ENCODE data around the gene COL26A1.
A peak's percentile ranks its signal among the peaks of the same experiment; 100 is the strongest.

COL26A1 gene

GRCh38 chr7:101536668-101537067 lies 174.0 kb downstream of the COL26A1 start:
- DNase-seq = no peak

GRCh38 chr7:101537205-101537604 lies 174.5 kb downstream of the COL26A1 start:
- no peak for DNase-seq

GRCh38 chr7:101537935-101538595 lies 175.4 kb downstream of the COL26A1 start:
- no peak for DNase-seq

- DNase-seq = peak; percentile 42
Measured at GRCh38 chr7:101538596-101539459, 176.2 kb downstream of the COL26A1 start.

- no peak for DNase-seq
Measured at GRCh38 chr7:101539784-101540183, 177.1 kb downstream of the COL26A1 start.

GRCh38 chr7:101542527-101543241 lies 180.0 kb downstream of the COL26A1 start:
- peak; percentile 74 for DNase-seq

DNA sequence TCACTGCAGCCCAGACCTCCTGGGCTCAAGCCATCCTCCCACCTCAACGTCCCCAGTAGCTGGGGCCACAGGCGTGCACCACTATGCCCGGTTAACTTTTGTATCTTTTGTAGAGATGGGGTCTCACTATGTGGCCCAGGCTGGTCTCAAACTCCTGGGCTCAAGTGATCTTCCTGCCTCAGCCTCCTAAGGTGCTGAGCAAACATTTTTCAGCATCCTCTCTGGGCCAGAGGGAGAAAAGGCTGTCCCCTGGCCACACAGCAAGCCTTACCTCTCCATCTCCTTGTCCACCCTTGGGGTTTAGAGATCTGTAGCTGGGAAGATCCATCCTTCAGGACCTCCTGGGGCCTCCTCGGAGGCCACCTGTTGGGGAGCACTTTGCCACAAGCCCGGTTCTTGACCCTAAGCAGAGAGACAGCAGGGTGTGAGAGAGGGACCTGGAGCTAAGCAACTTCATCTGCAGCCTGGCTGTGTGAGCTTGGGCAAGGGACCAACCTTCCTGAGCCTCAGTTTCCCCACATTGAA lies 180.6 kb downstream of the COL26A1 start:
- no peak for DNase-seq

DNA sequence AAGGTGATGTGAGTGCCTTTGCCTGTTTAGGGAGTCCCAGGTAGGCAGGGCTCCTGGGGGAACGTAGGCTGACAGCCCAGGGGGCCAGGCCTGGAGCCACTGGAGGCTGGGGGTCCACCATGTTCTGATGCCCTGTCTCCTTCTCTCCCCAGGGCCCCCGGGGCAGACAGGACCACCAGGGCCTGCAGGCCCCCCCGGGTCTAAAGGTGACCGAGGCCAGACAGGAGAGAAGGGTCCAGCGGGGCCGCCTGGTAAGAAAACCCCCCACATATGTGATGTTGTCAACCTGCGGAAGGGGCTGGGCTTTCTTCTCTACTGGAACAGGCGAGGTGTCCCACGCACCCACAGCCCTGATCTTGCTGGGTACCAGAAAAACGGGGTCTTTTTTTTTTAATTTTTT lies 181.2 kb downstream of the COL26A1 start:
- no peak for DNase-seq

DNA sequence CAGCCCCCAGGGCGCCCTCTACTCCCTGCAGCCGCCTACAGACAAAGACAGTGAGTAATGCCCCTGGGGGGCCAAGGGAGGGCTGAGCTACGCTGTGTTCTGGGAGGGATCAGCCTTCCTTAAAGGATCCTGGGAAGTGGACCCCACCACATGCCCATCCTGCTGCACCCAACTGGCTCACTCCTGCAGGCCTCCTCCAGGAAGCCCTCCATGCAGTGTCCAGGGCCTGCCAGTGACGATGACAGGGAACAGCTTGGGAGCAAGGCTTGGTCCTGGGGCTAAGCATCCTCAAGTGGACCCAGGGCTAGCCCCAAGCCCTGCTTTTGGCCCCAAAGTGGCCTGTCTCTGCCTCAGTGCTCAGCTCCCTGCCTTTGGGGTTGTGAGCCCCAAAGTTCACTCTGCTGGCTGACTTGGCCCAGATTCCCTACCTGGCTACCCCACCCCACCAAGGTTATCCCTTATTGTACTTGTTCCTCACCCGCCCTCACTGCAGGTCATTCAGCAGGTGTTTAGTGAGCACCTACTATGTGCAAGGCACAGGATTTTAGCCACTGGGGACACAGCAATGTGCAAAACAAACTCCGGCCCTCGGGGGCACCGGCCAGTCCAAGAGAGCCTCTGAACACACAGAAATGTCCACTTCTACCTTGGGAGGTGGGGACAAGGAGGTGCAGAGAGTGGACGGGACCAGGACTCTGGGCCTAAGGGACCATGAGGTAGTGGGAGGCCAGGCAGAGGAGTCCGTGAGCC lies 182.9 kb downstream of the COL26A1 start:
- DNase-seq = no peak

- DNase-seq = no peak
Measured at GRCh38 chr7:101546308-101546936, 183.7 kb downstream of the COL26A1 start.

DNA sequence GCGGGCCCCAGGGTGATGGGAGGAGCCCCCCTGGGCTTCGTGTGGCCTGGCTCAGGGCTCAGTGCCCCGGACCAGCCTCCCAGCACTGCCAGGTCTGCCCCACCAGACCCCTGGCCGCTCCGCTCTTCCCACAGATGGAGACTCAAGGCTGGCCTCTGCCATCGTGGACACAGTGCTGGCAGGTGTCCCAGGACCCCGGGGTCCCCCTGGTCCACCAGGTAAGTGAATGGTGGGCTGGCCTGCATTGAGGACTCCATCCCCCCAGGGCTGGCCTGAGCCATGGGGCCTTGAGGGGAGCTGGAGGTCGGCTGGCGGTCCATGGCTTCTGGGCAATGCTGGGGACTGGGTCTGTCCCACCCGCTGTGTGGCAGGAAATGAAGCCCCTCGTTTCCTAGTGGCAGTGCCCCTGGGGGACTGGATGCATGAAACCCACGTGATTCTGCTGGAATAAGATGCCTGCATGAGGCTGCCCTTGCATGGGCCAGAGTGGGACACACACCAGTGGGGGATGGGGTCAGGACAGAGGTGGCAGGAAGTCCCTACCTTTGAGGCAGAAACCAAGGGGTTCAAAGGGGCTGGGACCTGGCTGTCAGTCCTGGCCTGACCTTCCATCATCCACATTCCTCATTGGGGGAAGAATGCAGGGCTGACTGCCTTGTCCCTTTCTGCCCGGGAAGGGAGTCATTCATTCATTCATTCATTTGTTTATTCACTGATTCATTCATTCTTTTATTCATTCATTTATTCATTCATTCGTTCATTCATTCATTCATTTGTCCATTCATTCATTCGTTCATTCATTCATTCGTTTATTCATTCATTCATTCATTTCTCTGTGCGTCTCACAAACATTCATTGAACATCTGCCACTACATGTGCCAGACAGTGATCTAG lies 184.6 kb downstream of the COL26A1 start:
- no peak for DNase-seq

GRCh38 chr7:101547916-101548661 lies 185.4 kb downstream of the COL26A1 start:
- DNase-seq = no peak

DNA sequence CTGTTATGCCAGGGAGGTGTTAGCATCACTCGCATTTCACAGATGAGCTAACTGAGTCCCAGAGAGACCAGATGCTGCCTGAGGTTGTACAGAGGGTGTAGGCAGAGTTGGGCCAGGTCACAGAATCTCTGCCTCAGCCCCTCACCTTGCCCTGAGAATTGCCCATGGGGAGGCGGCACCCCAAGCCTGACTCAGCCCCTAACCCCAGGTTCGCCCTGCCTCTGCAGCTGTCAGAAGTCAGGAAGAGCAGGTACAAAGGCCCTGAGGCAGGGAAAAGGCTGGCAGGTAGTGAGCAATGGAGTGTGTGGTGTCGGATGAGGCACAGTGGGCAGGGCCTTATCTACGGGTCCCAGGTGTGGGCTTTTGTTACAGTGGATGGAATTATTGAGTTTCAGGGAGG lies 187.1 kb downstream of the COL26A1 start:
- DNase-seq = no peak

DNA sequence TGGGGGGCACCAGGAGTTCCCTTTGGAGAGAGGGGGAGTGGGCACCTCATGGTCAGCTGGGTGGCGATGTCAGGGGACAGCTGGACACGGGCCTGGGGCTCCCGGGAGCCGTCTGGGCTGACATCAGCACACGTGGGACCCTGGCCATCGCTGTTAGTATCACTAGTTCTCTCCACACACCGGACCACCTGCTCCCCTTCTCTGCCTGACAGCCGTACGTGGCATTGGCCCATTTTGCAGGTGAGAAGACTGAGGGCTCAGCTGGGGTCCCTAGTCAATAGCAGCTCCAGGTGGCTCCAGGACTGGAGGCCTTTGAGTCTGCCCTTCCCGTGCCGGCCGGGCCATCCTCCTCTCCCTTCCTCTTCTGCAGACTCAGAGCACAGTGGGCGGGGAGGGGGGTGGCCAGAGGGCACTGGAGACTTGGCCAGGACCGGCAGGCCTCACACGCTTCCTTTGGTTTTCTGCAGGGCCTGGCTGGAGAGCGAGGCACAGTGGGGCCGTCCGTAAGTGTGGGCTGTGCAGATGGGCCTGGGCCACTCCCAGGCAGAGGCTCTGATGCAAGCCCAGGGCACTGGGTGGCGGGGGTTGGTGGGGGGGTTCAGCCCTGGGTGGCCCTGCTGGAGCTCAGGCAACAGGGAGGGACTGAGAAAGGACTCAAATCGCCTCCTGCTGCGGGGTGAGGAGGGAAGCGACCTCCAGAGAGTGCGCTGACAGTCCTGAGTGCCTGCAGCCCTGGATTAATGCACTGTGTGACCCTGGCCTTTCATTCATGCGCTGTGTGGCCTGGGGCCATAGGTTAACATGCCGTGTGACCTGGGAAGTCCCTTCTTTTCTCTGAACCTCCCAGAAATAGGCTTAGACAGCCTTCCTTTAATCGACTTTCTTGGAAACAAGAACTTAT lies 188.2 kb downstream of the COL26A1 start:
- DNase-seq = no peak

- DNase-seq = no peak
Measured at GRCh38 chr7:101553018-101553770, 190.5 kb downstream of the COL26A1 start.

DNA sequence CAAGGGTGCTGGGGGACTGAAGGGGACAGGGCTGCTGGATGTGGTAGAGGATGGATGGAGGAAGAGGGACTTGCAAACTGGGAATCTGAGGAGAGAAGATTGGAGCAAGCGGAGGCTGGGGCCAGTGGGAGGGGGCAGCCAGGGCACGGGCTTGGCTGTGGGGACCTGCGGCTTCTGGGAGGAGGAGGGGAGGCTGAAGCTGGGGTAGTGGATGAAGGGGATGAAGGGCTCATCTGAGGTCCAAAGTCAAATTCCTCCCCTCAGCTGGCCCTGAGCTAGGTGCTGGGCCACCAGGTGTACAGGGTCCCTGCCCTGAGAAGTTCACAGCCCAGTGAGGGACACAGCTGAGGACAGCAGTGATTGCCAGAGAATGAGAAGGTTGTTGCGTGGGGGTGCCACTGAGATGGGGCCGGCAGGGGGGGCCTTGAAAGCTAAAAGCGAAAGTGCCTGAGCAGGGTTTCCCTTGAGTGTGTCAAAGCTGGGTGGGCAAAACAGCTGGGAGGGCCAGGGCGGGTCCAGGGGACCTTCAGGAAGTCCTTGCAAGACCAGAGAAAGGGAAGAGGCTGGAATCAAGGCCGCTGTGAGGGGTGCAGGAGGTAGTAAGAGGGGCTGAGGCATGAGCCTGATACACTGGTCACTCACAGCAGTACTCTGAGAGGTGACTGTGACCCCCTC lies 191.2 kb downstream of the COL26A1 start:
- DNase-seq = no peak

- DNase-seq = no peak
Measured at GRCh38 chr7:101554584-101555268, 192.1 kb downstream of the COL26A1 start.
